GM19351 (cell line): ENCODE measurements around the gene KCTD14.

Source experiments
- ATAC-seq: cut with Tn5 transposase; IDR thresholded peaks from one replicate; pipeline ENCODE4 v1.9.1; 2021; ENCODE audit warnings: mild to moderate bottlenecking, moderate library complexity; ENCODE audit not compliant: unreplicated experiment

KCTD14 gene

DNA sequence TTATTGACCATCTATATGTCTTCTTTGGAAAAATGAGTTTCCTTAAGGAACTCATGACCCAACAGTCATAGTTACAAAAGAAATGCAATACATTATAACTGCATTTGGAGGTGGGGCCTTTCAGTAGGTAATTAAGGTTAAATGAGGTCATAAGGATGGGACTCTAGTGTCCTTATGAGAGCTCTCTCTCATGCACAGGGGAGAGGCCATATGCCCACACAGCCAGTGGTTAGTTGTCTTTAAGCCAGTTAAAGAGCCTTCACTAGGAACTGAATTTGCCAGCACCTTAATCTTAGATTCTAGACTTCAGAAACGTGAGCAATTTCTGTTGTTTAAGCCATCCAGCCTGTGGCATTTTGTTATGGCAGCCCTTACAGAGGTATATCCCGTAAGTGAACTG, 56.0 kb downstream of the KCTD14 start:
- no peak for ATAC-seq

DNA sequence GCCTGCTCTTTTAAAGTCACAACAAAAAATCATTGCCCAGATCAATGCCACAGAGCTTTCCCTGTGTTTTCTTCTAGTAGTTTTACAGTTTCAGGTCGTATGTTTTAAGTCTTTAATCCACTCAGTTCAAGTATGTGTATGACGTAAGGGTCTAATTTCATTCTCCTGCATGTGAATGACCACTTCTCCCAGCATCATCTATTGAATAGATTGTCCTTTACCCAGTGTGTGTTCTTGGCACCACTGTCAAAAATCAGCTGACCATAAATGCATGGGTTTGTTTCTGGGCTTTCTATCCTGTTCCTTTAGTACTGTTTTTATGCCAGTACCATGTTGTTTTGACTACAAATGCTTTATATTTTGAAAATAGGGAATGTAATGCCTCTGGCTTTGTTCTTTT, 56.7 kb downstream of the KCTD14 start:
- no peak for ATAC-seq
